GM06990 (cell line): ENCODE results near the gene RNF7.

Source experiments
- DNase-seq: peaks from one replicate; pipeline ENCODE4 v3.0.0-alpha.2; 2011; ENCODE audit not compliant: insufficient read length; ENCODE audit errors: extremely low read depth
- H3K27me3 ChIP-seq: replicated peaks from 2 replicates; pipeline ENCODE4 v1.6.0; 2011; ENCODE audit warnings: low read length; ENCODE audit not compliant: control insufficient read depth, insufficient read depth
- H3K36me3 ChIP-seq: 2 replicates; pipeline ENCODE4 v1.5.1; 2011; ENCODE audit warnings: low read length; ENCODE audit not compliant: control insufficient read depth, insufficient read depth
- H3K4me3 ChIP-seq: replicated peaks from 2 replicates; pipeline ENCODE4 v1.5.1; 2011; ENCODE audit warnings: low read depth, mild to moderate bottlenecking, control low read depth, low read length
- CTCF ChIP-seq: IDR thresholded peaks from 2 replicates; pipeline ENCODE4 v1.5.1; 2011; ENCODE audit warnings: low read length, control low read depth, mild to moderate bottlenecking, inconsistent platforms; ENCODE audit not compliant: insufficient read depth, poor library complexity, severe bottlenecking

RNF7 gene

GRCh38 chr3:141707741-141708203, 30.3 kb upstream of the RNF7 start:
- DNase-seq: no peak
- no peaks in the 10 kb centered on the region for H3K36me3 ChIP-seq
- no peak for TF ChIP-seq CTCF

DNA sequence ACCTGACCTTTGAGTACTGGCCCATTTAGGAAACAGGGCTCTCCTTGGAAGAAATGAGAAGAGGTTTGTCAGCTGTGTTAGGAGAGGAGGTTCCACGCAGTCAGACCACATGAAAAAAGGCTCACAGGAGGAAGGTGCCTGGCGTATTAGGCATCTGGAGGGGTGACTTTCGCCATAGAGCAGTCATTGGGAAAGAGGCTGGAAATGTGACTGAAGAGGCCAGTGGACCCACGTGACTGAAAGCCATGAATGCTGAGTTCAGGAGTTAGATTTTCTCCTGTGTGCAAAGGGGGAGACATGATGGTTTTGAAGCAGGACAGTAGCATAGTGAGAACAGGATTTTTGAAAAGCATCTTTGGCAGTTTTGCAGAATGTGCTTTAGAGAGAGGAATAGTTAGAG, 29.7 kb upstream of the RNF7 start:
- no peak for TF ChIP-seq CTCF
- Histone ChIP-seq H3K36me3 (no peaks in the 10 kb centered on the region), H3K4me3 (no peak overlapping the region), H3K27me3 (no peaks in the 10 kb centered on the region)
- DNase-seq: no peak

More at GRCh38 chr3:141707741-141708203, 30.3 kb upstream of the RNF7 start:
- Histone ChIP-seq H3K4me3 (no peak overlapping the region), H3K27me3 (no peaks in the 10 kb centered on the region)

DNA sequence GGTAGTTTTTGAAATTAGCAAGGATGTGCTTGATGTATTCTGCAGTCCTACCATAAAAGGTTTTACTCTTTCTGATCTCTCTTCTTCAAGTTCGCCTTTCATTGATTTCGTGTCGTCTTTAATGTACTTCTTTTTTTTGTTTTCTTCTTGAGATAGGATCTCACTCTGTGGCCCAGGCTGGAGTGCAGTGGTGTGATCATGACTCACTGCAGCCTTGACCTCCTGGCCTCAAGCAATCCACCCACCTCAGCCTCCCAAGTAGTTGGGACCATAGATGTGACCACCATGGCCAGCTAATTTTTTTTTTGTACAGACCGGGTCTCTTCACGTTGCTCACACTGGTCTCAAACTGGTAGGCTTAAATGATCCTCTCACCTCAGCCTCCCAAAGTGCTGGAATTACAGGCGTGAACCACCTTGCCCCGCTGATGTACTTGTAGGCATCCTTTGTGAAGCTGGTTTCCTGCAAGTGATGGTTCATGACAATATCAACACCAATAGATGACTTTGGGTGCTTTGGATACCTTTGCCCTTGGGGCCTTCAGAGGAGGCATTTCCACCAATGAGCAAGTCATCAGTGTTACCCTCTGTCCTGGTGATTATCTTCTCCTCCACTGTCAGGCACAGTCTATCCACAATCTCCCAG, 28.9 kb upstream of the RNF7 start:
- DNase-seq: no peak
- H3K4me3 ChIP-seq: no peak overlapping the region
- no peaks in the 10 kb centered on the region for H3K36me3 ChIP-seq
- no peaks in the 10 kb centered on the region for H3K27me3 ChIP-seq
- TF ChIP-seq CTCF: no peak

DNA sequence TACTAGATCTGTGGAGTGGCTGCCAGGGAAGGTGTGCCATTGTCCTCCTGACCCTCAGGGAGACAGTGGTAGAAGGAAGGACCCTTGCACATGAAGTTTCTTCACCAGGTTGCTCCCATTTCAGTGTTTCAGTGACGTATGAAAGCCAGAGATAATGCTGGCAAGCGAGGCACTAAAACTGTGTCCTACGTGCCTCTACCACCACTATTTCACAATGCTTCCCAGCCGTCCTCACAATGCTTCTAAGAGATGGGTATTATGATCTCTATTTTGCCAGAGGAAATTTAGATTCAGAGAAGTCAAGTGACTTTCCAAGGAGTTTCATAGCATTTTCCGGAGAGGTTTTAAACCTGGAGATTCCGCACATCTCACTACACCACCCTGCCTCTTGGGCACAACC, 28.0 kb upstream of the RNF7 start:
- H3K4me3 ChIP-seq: no peak overlapping the region
- no peaks in the 10 kb centered on the region for H3K27me3 ChIP-seq
- H3K36me3 ChIP-seq: no peaks in the 10 kb centered on the region
- no peak for TF ChIP-seq CTCF
- no peak for DNase-seq

GRCh38 chr3:141710888-141711616, 27.0 kb upstream of the RNF7 start:
- no peaks in the 10 kb centered on the region for H3K27me3 ChIP-seq
- no peak for TF ChIP-seq CTCF
- DNase-seq: no peak
- H3K36me3 ChIP-seq: no peaks in the 10 kb centered on the region
- H3K4me3 ChIP-seq: no peak overlapping the region
